HUDEP-2 (cell line): ENCODE results near the gene RAB11FIP4.

Source experiments
- DNase-seq, 76 experiments: peaks; one replicate each; lab custom pipeline; 2025; ENCODE audit not compliant: unreplicated experiment in 76 of 76; lab: John Stamatoyannopoulos, UW

Gene RAB11FIP4

DNA sequence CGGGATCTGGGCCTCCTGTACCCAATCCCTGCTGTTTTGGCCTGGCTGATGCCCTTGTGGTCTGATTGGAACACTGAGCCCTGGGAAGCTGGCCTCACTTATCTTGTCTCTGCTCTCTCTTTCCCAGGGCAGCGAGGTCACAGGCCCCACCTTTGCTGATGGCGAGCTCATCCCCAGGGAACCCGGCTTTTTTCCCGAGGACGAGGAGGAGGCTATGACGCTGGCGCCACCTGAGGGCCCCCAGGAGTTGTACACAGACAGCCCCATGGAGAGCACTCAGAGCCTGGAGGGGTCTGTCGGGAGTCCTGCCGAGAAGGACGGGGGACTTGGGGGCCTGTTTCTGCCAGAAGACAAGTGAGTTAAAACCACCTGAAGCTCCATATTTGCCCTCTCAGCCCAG is 126.0 kb downstream of the RAB11FIP4 start:
- DNase-seq, result peak in 2 of 76 experiments; percentile 9 to 13

DNA sequence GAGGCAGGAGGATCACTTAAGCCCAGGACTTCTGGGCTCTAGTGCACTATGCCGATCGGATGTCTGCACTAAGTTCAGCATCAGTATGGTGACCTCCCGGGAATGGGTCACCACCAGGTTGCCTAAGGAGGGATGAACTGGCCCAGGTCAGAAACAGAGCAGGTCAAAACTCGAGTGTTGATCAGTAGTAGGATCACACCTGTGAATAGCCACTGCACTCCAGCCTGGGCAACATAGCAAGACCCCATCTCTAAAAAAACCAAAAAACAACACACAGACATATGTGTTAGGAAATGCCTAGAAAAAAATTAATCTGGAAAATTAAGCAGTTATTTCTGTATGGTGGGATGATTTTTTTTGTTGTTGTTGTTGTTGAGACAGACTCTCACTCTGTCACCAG is 127.0 kb downstream of the RAB11FIP4 start:
- DNase-seq, result no peak

DNA sequence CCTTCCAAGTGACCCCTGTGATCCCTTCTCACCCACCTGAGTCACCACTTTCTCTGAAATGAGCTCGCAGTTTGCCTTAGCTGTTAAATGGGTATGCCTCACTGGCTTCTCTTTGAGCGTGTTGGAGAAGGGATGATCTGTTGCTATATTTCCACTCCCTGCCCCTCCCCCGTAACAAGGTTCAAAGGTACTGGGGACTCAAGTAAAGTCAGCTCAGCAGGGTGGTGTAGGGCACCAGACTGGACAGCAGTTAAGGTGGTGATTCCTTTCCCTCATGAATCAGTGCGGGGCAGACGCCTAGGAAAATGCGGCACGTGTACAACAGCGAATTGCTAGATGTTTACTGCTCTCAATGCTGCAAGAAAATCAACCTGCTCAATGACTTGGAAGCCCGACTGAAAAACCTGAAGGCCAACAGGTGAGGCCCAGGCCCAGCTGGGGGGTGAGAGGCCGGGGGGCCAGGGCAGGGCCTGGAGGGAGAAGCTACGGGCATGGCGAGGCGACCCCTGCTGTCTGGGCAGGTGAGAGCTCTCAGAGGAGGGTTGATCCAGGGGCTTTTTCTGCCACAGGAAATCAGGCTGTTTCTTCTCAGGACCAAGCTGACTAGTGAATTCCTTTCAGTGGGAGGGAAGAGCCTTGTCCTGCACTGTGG is 130.3 kb downstream of the RAB11FIP4 start:
- DNase-seq, result no peak

DNA sequence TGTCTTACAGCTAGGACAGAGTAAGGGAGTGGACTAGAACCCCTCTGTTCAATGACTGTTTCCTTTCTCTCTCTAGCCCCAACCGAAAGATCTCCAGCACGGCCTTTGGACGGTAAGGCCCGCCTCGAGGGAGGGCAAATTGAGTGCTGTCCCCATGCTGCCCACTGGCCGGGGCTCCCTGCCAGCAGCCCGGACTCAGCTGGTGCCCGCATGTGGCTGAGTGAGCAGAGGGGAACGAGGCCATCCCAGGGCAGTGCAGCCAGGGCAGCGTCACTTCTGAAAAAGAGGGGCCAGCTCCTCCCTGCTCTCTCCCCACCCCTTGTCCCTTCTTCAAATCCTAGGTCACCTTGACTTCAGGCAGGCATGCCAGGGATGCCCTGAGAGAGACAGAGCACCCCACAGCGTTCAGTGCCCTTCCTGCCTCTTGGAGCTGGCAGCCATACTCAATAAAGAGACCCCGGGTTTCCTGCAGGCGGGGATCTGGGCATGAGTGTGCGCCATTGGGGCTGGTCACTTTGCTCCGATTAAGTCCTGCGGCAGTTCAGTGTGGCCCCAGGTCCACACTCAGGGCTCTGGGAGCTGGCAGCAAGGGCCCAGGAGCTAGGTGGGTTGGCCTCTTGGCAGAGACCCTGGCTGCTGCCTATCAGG is 130.9 kb downstream of the RAB11FIP4 start:
- no peak for DNase-seq

DNA sequence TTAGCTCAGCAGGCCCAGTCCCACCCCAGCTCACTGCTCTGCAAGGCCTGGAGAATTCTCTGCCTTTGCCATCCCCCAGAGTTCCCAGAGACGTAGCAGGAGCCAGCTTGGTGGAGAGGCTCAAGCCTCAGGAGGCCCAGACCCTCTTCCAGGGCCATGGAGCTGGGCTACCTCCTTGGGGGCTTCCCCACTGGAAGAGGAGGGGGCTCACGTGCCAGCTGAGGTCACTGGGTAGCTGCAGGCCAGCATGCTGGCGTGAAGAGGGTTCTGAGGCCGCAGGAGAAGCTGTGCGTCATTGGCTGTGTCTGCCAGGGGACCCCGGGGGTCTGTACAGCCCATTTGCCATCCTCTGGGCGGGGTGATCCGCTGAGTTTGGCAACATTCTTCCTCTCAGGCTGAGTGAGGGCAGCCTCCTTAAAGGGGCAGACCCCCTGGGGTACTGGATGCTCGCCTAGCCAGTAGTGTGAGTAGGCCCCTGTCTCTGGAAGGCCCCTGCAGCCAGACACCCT is 131.6 kb downstream of the RAB11FIP4 start:
- no peak for DNase-seq

DNA sequence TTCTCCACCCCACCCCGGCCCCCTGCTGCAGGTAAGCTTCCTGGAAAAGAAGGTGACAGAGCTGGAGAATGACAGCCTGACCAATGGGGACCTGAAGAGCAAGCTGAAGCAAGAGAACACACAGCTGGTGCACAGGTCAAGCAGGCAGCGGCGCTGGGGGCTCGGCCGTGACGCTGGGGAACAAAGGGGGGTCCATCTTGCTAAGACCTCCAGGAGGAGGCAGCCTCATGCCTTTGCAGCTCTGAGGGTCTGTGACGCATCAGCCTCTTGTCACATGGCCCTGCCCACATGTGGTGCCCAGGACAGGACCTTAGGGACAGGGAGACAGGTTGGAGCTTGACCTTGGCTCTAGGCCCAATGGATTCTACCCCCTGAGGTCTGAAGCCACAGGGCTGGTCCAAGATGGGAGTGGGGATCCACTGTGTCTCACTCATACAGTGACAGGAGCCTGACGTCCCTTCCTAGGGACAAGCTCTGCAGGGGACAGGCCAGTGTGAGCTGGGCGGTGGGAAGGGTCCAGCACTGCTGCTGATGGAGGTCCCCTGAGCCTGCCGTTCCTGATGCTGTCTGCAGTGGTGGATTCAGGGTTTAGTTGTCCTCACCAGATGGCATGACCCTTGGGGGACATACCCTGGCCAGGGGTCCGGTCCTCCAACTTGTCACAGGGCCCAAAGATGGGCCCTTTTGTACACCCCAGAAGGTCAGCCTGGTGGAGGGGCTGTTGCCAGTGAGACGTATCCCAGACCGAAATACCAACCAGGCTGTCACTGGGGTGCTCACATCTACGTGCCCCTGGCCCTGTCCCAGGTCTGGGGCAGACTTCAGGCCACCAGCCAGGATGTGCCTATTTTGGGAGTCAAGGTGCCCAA is 132.6 kb downstream of the RAB11FIP4 start:
- no peak for DNase-seq

DNA sequence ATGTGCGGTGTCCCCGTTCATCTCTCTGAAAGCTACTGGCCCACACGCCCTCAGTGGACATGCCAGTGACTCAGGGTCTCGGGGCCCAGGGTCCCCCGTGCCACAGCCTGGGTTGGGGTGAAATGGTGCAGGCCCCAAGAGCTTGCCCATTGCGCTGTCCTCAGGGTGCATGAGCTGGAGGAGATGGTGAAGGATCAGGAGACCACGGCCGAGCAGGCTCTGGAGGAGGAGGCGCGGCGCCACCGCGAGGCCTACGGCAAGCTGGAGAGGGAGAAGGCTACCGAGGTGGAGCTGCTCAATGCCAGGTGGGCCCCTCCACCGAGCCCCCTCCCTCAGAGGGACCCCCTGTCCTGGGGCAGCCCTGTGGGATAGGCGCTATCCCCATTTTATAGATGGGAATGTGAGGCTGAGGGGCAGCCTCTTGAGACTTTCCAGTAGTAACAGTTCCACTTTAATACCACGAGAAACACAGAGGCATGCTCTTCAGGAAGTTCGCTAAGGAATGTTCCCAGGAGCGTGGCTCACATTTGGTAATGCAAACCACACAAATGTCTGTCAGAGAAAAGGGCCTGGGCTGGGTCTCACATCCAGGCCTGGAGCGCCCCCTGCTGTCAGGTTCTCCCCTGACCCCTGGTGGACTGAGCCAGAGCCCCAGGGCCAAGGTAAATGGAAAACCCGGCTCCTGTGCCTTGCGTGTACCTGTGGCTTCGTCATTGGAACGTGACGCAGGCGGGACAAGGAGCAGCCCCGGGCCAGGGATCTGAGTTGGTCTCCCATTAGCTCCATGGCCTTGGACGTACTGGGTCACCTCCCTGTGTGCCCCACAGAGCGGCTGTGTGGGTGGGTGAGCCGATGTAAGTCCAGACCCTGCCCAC is 133.7 kb downstream of the RAB11FIP4 start:
- DNase-seq, result peak in 68 of 76 experiments; percentile 5 to 87 (median 66)

DNA sequence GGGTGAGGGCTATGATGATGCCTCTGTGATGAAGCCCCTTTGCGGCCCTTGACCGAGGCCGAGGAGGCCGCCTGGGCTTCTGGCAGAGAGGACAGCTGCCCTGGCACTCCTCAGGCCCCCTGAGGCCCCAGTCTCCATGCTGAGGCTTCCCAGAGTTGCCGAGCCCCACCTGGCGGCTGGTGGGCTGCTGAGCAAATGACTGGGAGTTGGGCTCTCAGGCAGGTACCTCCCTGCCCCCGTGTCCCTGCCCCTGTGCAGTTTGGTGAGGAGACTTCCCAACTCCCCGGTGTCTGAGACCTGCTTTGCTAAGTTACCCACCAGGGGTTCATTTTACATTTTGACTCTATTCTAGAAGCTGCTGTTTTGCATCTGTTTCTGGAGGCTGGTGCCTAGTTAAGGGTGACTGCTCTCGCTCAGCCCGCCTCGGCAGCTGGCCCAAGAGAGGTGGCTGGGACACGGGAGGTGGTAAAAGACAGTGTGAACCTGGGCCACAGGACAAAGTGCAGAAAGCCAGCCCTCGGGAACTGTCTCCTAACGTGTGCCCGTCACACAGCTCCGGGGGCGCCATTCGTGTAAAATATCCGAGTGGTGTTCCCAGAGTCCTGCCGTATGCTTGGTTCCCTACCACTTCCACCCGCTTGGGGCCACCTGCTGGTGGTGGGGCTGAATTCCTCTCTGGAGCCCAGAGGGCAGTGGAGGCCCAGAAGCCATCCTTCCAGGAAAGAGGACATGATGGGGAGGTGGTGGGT is 134.5 kb downstream of the RAB11FIP4 start:
- DNase-seq, result peak in 3 of 76 experiments; percentile 3 to 17 (median 8)

DNA sequence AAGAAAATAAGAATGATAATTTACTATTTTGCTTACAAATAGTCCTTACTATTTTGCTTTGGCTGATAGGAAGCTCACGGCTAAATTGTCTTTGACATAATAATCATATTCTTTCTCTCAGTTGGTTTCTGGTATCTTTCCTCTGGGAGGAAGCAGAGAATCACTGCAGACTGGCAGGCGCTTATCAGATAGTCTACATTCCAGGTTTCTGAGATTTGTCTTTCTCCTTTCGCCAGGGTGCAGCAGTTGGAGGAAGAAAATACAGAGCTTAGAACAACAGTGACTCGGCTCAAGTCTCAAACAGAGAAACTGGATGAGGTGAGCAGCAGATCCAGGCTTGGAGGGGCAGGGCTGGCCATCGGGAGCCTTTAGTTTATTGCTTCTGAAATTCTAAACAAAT is 136.1 kb downstream of the RAB11FIP4 start:
- DNase-seq, result no peak

DNA sequence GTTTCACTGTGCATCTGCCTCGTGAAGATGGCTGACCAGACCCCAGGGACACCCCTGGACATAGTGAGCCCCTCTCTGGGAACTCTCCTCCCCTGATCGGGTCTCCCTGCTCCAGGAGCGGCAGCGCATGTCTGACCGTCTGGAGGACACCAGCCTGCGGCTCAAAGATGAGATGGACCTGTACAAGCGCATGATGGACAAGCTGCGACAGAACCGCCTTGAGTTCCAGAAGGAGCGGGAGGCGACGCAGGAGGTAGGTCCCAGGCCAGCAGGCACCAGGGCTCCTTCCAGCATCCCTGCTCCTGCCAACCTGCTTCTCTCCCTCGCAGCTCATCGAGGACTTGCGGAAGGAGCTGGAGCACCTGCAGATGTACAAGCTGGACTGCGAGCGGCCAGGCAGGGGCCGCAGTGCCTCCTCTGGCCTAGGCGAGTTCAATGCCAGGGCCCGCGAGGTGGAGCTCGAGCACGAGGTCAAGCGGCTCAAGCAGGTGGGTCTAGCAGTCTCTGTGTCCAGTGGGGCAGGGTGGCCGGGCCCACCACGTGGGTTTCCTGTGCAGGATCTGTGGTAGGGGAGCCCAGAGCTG is 136.9 kb downstream of the RAB11FIP4 start:
- no peak for DNase-seq

DNA sequence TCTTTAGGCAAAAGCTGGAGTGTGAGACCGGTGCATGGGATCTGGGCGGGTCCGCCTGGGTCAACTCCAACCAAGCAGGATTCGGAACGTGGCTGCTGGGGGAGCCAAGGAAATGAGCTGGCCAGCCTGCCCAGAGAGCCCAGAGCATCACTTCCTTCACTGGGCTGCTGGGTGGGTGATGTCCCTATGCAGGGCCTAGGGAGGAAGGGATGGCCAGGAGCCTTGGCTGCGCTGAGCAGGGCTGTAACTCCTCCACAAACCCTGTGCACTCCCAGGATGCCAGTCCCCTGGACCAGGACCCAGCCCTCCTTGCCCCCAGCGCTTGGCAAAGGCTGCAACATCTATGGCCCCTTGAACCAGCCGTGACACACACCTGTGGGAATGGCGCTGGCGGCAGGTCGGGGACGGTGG is 138.4 kb downstream of the RAB11FIP4 start:
- DNase-seq, result no peak

DNA sequence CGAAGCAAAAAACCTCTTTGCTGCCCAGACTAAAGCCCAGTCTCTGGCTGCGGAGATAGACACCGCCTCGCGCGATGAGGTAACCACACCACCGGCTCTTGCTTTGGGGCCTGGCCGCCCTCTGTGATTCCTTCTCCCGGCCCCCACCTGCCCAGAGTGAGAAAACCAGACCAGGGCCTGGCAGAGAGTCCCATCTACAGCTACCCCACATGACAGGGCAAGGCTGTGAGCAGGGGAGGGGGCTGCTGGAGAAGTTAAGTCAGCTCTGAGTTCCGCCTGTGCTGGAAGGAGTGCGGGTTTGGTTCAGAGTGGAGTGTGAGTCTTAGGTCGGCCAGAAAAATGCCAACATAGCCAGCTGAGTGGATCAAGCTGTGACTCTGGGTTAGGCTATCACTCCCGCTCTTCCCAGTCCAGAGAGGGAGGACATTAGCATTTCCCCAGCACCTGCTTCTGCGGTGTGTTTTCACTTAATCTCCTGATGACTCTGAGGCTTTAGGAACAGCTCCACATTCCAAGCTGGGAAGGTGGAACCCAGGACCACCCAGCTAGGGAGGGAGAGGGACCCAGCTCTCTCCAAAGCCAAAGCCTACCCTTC is 139.0 kb downstream of the RAB11FIP4 start:
- no peak for DNase-seq

DNA sequence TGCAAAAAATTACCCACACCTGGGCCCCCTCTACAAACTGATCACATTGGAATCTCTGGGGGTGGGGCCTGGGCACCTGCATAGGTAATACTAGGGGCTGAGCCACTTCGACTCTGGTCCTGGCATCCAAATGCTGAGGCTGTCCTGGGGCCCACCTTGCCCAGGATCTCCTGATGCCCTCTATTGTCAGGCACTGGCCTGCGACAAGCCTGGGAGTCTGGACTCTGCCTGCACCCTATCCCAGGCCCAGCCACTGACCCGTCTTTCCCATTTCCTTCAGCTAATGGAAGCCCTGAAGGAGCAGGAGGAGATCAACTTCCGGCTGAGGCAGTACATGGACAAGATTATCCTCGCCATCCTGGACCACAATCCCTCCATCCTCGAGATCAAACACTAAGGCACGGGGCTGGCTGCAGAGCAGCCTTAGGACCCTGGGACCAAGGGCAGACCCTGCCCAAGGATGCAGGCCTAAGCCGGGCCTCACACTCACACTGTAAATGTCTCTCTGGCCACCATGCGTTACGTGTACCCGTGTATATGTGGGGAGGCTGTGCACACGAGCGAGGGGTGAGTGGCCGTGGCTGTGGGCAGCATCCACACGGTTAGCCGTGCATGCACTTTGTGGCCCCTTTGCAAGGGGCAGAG is 140.0 kb downstream of the RAB11FIP4 start:
- no peak for DNase-seq

DNA sequence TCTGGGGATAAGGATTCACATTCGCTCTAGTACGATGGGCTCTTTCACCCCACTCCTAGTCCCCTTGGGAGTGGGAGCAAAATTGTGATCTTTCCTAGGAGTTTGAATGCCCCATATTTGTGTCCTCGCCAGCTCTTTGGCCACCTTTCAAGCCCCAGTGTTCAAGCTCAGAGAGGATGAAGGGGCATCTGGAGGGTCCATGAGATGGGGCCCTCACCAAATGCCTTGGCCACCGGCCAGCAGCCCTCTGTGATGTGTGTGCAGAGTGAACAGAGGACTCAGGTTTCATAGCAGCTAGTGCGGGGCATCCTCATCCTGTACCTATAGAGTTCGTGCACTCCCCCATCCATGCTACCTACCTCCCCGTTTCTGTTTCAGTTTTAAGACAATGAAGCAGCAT is 140.6 kb downstream of the RAB11FIP4 start:
- no peak for DNase-seq

DNA sequence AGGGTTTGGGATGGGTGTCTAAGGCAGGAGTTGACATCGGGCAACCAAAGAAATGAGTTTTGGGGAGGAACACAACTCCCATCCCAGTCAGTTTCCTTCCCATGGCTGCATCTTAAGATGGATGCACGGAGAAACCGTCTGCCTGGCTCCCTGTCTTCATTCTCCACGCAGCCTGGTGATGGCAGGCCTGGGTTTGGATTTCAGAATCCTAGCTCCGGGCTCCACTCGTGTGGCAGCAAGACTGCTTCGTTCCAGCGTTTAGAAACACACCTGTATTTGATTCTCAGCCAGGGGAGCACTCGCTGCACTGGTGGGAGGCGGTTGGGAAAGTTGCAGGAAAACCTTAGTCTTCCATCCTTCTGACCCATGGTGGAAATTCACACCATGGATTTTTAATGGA is 141.1 kb downstream of the RAB11FIP4 start:
- DNase-seq, result no peak

DNA sequence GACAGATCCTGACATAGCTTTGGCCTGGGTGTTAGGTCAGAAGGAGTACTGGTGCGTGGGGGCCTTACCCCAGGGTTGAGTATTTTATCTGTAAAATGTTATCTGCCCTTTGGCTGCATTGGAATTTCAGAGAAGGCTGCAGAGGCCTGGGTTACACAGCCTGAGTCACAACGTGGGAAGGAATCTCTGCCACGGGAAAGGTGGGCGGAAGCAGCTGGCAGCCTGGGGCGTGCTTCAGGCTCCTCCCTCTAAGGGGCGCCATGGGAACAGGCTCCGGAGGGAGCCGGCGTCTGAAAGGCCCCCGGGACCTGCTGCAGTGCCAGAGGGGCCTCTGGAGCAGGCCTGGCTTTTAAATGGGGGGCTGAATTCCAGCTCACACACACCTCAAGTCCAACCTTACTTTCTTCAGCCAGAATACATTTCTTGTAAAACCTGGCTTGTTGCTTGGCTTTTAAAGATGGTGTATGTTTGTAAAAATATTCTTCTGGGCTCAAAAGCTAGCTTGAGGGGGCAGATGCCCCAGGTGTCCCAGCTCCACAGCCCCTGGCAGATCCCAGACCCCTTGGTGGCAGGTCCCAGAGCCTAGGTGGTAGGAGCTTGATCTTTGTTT is 142.2 kb downstream of the RAB11FIP4 start:
- peak in 12 of 76 experiments; percentile 4 to 19 (median 10) for DNase-seq

DNA sequence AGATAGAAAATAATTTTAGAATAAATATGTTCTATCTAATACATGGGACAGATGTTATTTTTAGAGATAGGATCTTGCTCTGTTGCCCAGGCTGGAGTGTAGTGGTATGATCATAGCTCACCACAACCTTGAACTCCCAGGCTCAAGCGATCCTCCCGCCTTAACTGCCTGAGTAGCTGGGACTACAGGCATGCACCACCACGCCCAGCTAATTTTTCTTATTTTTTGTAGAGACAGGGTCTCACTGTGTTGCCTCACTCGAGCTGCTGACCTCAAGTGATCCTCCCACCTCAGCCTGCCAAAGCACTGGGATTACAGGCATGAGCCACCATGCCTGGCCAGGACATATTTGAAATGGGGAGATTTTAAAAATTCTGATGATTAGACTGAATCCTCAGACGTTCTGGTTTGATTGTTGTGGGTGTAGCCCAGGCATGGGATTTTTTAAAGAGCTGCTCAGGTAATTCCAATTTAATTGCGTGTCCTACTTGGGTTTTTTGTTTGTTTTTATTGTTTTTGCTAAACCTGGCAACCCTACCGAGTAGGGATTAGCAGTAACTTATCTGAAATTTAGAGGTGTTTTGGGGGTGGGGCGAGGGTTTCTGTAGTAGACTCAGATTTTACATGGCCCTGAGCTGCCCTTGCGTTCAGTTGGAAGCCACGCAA is 142.9 kb downstream of the RAB11FIP4 start:
- no peak for DNase-seq

DNA sequence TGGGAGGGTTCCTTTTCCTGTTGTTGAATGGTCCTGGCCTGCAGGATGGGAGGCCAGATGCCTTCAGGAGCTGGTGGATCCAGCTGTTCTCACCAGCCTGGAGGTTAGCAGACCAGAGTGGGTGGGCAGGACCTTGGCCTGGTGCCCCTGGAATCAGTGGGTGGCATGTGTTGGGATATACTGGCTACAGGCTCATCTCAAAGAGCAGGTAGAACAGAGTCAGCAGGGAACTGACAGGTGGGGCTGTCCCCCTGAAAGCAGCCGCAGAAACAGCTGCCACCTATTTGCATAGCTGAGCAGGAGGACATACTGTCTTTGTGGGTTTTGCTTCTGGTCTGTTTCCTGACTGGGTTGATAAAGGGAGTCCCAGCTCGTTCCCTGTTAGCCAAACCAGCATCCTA is 144.1 kb downstream of the RAB11FIP4 start:
- no peak for DNase-seq
